HepG2 (cell line): ENCODE data around the gene EPO. TPM values are rescaled to one million over a fixed set of nuclear protein-coding genes. Genes with fewer than 3 reads are reported as not detected.

Experiments used
- ARNTL ChIP-seq: sonication (generic); formaldehyde crosslinking; IDR thresholded peaks from 2 replicates; pipeline ENCODE4 v1.4.0; 2020; ENCODE audit warnings: mild to moderate bottlenecking, missing genetic modification reagents
- BATF2 ChIP-seq: sonication (generic); formaldehyde crosslinking; IDR thresholded peaks from 2 replicates; pipeline ENCODE4 v1.8.0; 2022; ENCODE audit warnings: mild to moderate bottlenecking, missing genetic modification reagents, moderate library complexity
- ETS1 ChIP-seq: sonication (generic); formaldehyde crosslinking; IDR thresholded peaks from 2 replicates; pipeline ENCODE4 v1.4.0; 2020; ENCODE audit warnings: missing genetic modification reagents
- KLF9 ChIP-seq: IDR thresholded peaks from 2 replicates; pipeline ENCODE4 v1.6.1; 2016; ENCODE audit warnings: low read depth
- MTA3 ChIP-seq: sonication (generic); formaldehyde crosslinking; IDR thresholded peaks from 2 replicates; pipeline ENCODE4 v1.4.0; 2020; ENCODE audit warnings: missing genetic modification reagents
- MTERF4 ChIP-seq: sonication (generic); formaldehyde crosslinking; IDR thresholded peaks from 2 replicates; pipeline ENCODE4 v1.8.0; 2023; ENCODE audit warnings: mild to moderate bottlenecking, missing genetic modification reagents
- MXD1 ChIP-seq: sonication (generic); formaldehyde crosslinking; IDR thresholded peaks from 2 replicates; pipeline ENCODE4 v1.4.0; 2020; ENCODE audit warnings: mild to moderate bottlenecking, missing genetic modification reagents
- NFE2 ChIP-seq: sonication (generic); formaldehyde crosslinking; IDR thresholded peaks from 2 replicates; pipeline ENCODE4 v1.4.0; 2020; ENCODE audit warnings: missing genetic modification reagents
- RNF2 ChIP-seq: fragments of 450-650 bp; conservative IDR thresholded peaks from 2 replicates; pipeline ENCODE4 v1.6.1; 2016; ENCODE audit warnings: low read depth
- SKIL ChIP-seq: sonication (generic); formaldehyde crosslinking; IDR thresholded peaks from 2 replicates; pipeline ENCODE4 v1.8.0; 2022; ENCODE audit warnings: missing genetic modification reagents, mild to moderate bottlenecking, moderate library complexity, borderline replicate concordance
- SOX13 ChIP-seq, 3 experiments: fragments of 450-650 bp in 1 of 3; sonication (generic) in 1 of 3; formaldehyde crosslinking in 1 of 3; IDR thresholded peaks in 2 of 3; conservative IDR thresholded peaks in 1 of 3; 2 replicates each; pipeline versions ENCODE4 v1.5.0 to v1.6.1; 2016 to 2020; ENCODE audit warnings: antibody characterized with exemption in 1 of 3, mild to moderate bottlenecking in 1 of 3, missing compliant biosample characterization in 1 of 3, missing genetic modification reagents in 1 of 3, moderate library complexity in 1 of 3
- TBX2 ChIP-seq: sonication (generic); formaldehyde crosslinking; IDR thresholded peaks from 2 replicates; pipeline ENCODE4 v1.5.0; 2020; ENCODE audit warnings: missing genetic modification reagents, mild to moderate bottlenecking, borderline replicate concordance
- ZBTB49 ChIP-seq: sonication (generic); formaldehyde crosslinking; IDR thresholded peaks from 2 replicates; pipeline ENCODE4 v1.4.0; 2020; ENCODE audit warnings: missing genetic modification reagents, borderline replicate concordance
- ZNF343 ChIP-seq: sonication (generic); formaldehyde crosslinking; IDR thresholded peaks from 2 replicates; pipeline ENCODE4 v1.4.0; 2020; ENCODE audit warnings: mild to moderate bottlenecking, missing genetic modification reagents
- ZNF44 ChIP-seq: sonication (generic); formaldehyde crosslinking; IDR thresholded peaks from 2 replicates; pipeline ENCODE4 v1.5.1; 2020; ENCODE audit warnings: mild to moderate bottlenecking, missing genetic modification reagents
- ZNF446 ChIP-seq: sonication (generic); formaldehyde crosslinking; IDR thresholded peaks from 2 replicates; pipeline ENCODE4 v1.5.0; 2020; ENCODE audit warnings: mild to moderate bottlenecking, missing genetic modification reagents
- ZNF451 ChIP-seq: sonication (generic); formaldehyde crosslinking; IDR thresholded peaks from 2 replicates; pipeline ENCODE4 v1.5.0; 2020; ENCODE audit warnings: mild to moderate bottlenecking, missing genetic modification reagents
- ZNF577 ChIP-seq: sonication (generic); formaldehyde crosslinking; IDR thresholded peaks from 2 replicates; pipeline ENCODE4 v1.4.0; 2020; ENCODE audit warnings: mild to moderate bottlenecking, low read depth, missing genetic modification reagents, borderline replicate concordance
- ZNF605 ChIP-seq: sonication (generic); formaldehyde crosslinking; IDR thresholded peaks from 2 replicates; pipeline ENCODE4 v1.8.0; 2022; ENCODE audit warnings: mild to moderate bottlenecking, missing genetic modification reagents
- ZNF614 ChIP-seq: IDR thresholded peaks from 2 replicates; pipeline ENCODE4 v1.6.1; 2018; ENCODE audit warnings: missing biosample characterization, missing genetic modification reagents, inconsistent platforms, borderline replicate concordance
- ZNF766 ChIP-seq: sonication (generic); formaldehyde crosslinking; IDR thresholded peaks from 2 replicates; pipeline ENCODE4 v1.5.0; 2020; ENCODE audit warnings: missing genetic modification reagents, borderline replicate concordance
- polyA plus RNA-seq, 8 experiments: library from polyadenylated mRNA; depleted of rRNA in 3 of 8; stranded (reverse) in 7 of 8; unstranded in 1 of 8; fragments of >200 nt; fragmentation: Illumina TruSeq in 4 of 8; extraction: Trizol in 4 of 8; gene quantifications; 2 replicates each; pipeline versions ENCODE4 v1.2.1 to v1.2.3, GENCODE V29; 2011 to 2016; ENCODE audit warnings: low read depth in 4 of 8, missing spikeins in 1 of 8, mixed read lengths in 1 of 8; ENCODE audit not compliant: insufficient read depth in 1 of 8
- total RNA-seq, 5 experiments: library from RNA; depleted of rRNA; stranded (reverse); fragments of >200 nt; fragmentation: Illumina TruSeq; extraction: Trizol; gene quantifications; 2 replicates each; pipeline ENCODE4 v1.2.3, GENCODE V29; 2016; ENCODE audit warnings: low read depth in 1 of 5

The EPO gene
- total and polyA plus RNA-seq, 2 of the 13 experiments (the other 11 are each of a cell fraction or from before 2014, with no cell fraction given): 10.3 to 25.7 TPM

- no peak for TF ChIP-seq ETS1
- TF ChIP-seq ARNTL (CRISPR knock-in tag): no peak
- no peak for TF ChIP-seq ZNF44 (CRISPR knock-in tag)
- 0 out of 2 replicates have a peak, but pooled peaks have one; percentile 41 for TF ChIP-seq ZNF451
- no peak for TF ChIP-seq ZNF446
- no peak for TF ChIP-seq ZNF343 (CRISPR knock-in tag)
- 0 out of 2 replicates have a peak, but pooled peaks have one; percentile 53 for TF ChIP-seq BATF2 (CRISPR knock-in tag)
- peak; percentile 69; the same call in 1 of the 2 replicates for TF ChIP-seq MXD1 (CRISPR knock-in tag)
- no peak for TF ChIP-seq ZNF577 (CRISPR knock-in tag)
- TF ChIP-seq ZNF614 (CRISPR knock-in tag): peak; percentile 44; the same call in 1 of the 2 replicates
- TF ChIP-seq SKIL: peak; percentile 68; the same call in 1 of the 2 replicates
- 0 out of 2 replicates have a peak, but pooled peaks have one; percentile 49 for TF ChIP-seq TBX2 (CRISPR knock-in tag)
- no peak; the same call in 1 of the 2 replicates for TF ChIP-seq SOX13 (IDR thresholded peaks at IDR 0.05)
- no peak for TF ChIP-seq SOX13 (CRISPR knock-in tag; conservative IDR thresholded peaks at IDR 0.05 in 1 of 2, IDR thresholded peaks at IDR 0.05 in 1 of 2)
- TF ChIP-seq MTERF4 (CRISPR knock-in tag): no peak
- 0 out of 2 replicates have a peak, but pooled peaks have one; percentile 37 for TF ChIP-seq KLF9 (CRISPR knock-in tag)
- TF ChIP-seq ZNF605 (CRISPR knock-in tag): peak; percentile 91
- TF ChIP-seq MTA3 (CRISPR knock-in tag): no peak
- TF ChIP-seq NFE2 (CRISPR knock-in tag): no peak
- no peak for TF ChIP-seq ZNF766 (CRISPR knock-in tag)
- TF ChIP-seq RNF2: 0 out of 2 replicates have a peak, but pooled peaks have one; percentile 52
- no peak for TF ChIP-seq ZBTB49 (CRISPR knock-in tag)
These were observed 46.8 kb upstream of the EPO start, which contains the start of gene GNB2 (continued) for GRCh38 chr7:100673302-100673941.
